Raji (cell line): ENCODE results near the gene RYR3.

Experiments
- POLR2A ChIP-seq: IDR thresholded peaks from 2 replicates; pipeline ENCODE4 v1.6.1; 2011; ENCODE audit warnings: low read depth, low read length, control low read depth; ENCODE audit not compliant: insufficient read depth

Gene RYR3

DNA sequence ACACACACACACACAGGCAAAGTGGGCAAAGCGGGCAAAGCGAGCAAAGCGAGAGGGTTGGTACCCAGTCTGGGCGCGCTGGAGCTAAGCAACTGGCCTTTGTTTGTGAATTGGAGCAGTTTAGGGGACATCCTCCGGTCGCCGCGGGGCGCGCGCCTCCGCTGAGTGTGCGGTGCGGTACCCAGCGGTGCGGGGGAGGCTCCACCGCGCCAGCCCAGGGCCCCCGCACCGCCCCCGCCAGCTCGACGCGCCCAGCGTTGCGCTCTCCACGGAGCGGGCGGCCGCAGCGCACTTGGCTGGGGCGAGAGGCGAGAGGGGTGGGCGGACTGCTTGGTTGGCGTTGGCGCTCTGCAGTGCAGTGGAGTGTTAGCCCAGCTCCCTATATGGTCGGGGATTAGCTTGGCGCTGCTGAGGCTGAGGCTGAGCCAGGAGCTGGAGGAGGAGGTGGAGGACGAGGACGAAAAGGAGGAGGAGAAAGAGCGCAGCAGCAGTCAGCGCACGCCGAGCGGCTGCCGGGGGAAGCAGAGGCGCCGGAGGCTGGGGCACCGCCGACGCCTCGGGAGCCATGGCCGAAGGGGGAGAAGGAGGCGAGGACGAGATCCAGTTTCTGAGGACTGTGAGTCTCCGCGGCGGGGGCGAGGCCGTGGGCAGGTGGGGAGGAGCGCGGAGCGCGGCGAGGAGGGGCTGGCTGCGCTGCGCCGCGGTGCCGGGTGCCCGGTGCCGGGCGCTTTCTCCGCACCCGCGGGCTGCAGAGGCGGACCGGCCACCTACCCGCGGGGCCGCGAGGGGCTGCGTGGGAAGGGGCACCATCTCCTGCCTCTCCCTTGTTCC, at the start of gene RYR3:
RYR3 (plus strand) TSS at position 487 of the 831 bp plus-strand sequence; CDS start at position 566, 79 bp downstream.
- no peak for TF ChIP-seq POLR2A

DNA sequence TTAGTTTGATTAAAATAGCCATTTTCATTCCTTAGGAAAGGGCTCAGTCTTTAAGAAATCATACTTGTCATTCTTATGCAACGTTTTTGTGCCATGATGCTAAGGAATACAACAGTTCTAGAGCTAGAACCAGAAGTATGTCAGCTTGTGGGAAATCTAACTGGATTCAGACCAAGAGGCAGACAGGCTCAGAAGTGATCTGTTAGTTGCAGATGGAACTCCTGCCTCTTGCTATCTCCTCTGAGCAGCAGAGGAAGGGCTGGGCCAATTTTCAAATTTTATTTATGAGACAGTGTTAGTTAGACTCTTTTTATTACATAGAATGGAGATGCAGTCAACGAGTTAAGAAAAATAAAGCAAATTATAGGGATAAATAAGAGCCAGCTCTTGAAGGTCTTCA, 48.5 kb upstream of the RYR3 start:
- no peak for TF ChIP-seq POLR2A

DNA sequence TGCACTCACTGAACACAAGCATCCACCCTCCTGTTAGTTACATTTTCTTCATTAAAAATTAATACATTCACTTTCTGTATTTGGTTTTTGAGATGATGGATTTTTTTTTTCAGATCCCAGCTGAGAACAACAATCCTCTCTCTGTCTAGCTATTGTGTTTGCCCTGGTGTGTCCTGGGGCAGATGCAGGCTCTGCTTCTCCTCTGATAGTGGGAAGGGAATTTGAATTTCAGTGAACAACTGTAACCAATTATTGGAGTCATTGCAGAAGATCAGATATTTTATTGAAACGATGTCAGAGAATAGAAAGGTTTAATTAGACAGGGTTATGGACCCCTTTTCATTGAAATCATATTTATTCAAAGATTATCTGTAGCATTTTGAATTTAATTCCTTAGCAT, 33.1 kb upstream of the RYR3 start:
- no peak for TF ChIP-seq POLR2A

DNA sequence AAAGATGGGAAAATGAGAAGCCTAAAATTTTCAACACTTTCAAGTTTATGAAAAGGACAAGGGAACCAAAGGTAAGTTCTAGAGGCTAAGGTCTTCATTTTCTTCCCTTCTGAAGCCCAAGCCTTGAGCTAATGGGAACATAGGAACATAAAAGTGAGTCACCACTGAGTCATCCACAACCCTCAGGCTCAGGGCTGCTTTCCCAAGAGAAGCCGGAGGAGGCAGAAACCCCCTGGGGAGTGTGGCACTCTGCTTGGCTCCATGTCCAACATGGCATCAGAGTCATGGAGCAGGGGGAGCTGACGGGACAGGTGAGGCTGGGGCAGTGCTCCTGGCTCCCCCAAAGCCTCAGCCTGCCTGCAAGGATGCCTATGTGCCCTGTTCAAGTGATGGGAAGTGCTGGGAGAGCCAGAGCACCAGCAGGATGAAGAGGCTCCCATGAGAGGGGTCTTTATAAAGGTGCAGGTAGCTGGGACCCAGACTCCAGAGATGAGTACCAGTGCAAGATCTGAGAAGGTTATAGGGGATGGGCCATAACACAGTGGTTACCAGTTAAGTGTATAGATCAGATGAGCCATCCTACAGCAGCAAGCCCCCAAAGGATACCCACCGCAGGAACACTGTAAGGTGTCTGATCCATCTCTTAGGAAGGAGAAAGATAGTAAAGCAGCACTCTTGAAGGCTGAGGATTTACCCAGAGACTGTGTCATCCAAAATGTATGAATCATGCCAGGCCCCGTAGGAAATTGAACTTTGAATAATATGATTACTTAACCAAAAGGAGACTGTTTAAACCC, 31.8 kb upstream of the RYR3 start:
- no peak for TF ChIP-seq POLR2A

DNA sequence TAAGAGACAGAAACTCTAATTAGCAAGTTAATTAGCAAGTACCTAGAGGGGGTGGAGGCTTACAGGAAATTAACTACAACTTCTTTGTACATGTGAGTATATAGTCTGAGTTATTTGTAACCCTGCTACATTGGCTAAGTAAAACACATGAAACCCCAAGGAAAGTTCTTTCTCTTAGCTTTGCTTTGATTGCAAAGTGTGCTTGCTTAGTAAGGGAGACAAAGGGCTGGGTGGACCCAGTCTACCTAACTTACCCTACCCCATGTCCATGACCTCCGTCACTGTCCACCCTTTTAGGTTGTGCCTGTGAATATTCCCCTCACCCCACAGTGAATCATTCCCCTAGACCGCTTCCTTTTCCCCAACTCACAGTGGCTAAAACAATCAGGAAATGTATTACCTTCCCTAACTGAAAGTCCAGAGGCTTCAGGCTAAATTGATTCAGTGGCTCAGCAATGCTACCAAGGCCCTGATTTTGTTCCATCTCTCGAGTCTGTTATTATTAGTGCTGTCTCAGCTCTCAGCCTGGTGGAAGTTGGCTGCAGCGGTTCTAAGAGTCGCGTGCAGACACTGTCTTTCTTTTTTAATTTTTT, 31.1 kb upstream of the RYR3 start:
- no peak for TF ChIP-seq POLR2A

DNA sequence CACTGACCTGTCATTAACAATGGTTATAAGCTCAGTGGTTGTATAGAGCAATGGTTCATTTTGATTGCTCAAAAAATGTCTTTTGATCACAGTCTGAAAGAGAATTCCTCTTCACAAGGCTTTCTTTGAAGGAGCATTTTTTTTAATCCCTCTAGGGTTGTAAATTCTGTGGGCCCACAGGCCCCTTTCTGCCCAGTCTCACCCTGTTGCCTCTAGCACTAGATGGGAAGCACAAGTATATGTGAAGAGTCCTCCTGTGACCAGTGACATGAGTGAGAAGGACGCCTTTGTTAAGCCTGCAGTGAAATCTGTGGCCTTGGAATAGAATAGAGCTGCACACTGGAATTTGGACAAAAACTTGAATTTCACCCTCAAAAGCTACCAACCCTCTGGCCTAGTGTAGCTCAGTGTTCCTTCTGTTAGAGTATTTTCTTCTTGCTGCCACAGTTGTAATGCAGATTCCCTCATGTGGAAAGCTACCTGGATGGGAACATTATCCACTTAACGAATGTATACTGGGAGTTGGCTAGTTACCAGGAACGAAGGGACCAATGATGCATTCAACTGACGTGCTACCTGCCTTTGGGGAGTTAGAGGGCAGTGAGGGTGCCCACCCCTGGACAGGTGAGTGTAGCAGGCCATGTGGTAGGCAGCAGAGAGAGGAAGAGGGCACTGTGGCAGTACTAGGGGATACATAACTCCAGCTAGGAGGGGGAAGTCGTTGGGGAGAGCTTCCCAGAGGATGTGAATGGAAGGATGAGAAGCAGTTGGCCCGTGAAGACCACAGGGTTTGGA, 28.3 kb upstream of the RYR3 start:
- TF ChIP-seq POLR2A = no peak

DNA sequence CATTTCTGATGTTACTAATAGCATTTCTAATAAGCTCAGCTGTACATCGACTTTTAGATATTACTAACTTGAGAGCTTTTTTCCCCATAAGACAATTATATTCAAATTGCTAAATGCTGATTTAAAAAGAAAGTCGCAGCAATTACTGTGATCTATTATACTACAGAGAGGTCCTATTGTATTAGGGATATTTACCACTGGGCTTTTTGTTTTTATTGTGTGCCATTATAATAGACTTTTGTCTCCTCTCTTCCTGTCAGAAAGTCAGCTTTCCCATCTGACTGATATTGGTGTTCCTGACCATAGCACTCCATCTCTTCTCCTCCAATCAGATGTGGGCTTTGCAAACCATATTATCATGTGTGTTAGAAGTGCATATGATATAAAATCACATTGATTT, 27.2 kb upstream of the RYR3 start:
- no peak for TF ChIP-seq POLR2A

DNA sequence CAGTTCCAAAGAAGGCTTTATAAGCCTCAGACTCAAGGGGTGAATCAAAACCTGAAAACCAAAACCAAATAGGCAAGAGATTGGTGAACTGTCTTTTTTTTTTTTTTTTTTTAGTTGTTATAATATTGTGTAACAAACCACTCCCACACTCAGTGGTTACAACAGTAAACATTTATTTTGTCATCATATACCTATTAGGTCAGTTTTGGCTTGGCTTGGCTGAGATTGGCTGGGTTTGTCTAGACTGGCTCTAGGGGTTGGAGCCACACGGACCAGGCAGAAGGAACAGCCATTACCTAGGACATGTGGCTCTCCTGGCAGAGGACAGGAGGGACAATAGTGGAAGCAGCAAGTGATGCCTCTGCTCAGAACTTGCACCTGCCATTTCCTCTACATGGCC, 26.4 kb upstream of the RYR3 start:
- no peak for TF ChIP-seq POLR2A

DNA sequence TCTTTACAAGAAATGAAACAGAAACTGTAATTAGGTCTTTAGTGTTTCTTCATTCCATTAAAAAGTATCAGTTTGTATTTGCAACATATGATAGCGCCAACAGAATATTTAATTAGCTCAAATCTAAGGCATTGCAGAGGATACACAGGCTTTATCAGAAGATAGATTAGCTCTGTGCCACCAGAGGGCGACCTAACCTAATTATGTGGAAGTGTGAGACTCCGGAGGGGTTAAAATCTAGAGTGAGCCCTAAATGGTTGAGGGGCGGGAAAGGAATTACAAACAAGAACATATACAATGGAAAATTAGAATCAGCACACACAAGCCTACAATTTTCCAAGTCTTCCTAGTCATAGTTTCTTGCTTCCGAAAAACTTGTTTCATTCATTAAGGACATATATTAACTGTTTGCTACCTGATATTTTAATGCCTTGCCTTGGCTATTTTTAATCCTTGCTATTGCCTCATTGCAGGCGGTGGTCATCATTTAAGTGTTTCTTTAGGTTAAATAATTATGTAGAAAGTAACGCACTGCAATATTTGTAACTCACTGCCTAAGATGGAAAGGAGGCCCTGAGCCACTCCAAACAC, 18.0 kb upstream of the RYR3 start:
- TF ChIP-seq POLR2A = no peak

DNA sequence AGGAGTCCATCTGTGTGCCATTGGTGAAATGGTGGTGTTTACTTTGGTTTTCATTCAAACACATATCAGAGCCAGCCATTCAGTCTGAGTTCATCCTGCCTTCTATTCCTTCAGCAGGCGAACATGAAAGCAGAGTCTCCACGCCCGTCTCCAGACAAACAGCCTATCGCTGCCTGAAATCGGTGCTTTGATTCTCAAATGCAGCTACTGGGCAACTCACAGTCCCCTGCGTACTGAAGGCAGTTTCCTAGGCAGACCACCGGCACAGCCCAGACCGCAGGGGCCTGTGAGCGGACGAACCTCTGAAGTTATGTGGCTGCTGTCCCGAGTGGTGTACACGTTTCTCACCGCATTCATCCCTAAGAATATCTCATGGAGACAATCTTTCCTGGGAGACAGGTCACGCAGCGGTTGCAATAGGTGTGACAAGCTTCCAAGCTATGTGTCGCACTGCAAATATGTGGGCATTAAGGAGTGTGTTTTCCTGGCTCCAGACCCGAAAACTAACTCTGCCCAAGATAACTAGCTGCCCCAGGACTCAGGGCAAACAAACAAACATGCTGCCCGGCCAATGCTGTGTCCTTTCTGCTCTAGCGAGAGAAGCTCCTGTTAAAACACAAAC, 16.9 kb upstream of the RYR3 start:
- TF ChIP-seq POLR2A = no peak

DNA sequence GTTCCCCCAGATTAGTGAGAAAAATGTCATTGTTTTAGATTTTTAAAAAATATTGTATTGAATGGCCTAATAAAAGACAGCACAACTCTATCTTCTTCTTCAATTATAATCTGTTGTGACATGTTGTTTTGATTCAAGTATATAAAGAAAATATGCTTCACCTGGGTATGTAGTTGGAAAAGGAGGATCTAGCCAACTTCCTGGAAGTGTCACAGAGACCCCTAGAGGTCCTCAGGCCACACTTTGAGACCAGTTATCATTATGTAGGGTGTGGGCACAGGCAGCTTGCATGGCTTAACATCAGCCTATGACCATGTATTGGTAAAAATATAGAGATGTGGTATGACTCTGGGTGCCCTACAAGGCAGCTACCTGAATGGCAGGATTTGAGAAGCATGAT, 14.7 kb upstream of the RYR3 start:
- no peak for TF ChIP-seq POLR2A

DNA sequence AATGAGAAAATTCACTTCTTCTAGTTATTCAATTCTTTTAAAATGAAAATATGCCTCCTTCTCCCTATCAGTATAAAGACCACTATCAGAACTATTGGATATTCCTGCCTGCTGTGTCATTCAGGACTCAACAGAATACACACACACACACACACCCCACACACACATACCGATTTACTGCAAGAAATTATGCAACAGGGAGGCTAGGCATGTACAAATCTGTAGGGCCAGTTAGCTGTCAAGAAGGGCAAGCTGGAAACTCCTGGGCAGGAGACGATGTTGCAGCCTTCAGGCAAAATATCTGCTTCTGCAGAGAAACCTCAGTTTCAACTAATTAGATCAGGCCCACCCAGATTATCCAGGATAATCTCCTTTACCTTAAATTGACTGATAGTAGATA, 13.9 kb upstream of the RYR3 start:
- no peak for TF ChIP-seq POLR2A

DNA sequence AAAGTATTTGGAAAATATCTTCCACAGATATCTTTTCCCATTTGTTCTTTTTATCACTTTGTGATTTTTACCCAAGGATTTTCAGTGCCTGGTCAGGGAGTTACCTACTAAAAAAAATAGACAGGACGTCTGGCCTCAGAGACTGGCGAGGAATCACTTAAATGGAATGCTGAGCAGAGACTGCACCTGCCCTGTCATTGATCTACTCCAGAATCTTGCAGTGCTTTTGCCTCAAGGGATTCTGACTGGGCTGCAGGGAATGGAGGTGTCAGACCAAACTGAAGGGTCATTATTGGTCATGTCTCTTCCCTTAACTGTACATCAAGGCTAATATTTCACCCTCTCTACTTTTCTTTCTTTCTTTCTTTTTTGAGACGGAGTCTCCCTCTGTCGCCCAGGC, 12.1 kb upstream of the RYR3 start:
- TF ChIP-seq POLR2A = no peak

DNA sequence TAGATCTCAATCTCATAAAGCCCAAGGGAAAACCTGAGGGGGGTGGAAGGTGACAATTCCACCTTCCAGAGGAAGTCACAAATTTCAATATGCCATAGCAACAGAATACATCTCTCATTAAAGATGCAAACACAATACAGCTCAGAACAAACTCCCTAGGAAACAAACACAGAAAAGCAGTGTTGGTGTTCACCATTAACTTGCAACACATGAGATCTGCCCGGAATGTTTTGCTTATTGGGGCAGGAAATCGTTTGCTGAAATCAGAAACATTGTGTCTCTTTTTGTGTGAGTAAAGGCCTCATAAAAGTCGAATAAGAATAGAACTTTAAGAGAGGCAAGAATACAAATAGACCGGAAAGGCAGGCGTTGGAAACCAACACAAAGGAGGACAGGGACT, 5.8 kb upstream of the RYR3 start:
- TF ChIP-seq POLR2A = no peak

DNA sequence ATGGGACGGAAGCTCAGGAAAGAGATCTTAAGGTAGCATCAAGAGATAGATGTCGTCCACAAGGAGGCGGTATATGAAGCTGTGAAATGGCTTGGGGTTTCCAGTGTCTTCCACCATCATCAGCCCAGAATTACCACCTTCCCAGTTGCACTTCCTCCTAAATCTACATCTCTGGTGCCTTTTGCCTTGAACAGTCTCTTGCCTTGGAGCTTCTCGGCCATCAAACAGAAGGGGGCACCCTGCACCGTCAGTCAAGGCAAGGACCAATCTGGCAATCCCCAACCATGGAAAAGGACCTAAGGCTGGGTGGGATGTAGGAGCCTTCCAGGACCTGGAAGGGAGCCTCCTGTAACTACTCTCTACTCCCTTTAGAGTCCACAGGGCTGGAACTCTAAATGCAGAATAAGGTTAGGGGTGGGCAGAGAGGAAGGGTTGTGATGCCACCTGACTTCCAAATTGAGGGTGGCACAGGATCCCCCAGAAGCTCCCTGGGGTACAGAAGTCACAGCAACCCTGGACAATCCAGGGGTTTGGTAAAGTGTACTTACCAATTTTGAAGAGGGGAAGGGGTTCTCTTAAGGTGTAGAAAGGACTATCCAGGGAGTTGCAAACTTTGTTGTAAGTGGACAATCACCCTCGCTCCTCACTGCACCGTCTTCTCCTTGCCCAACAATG, 1.0 kb upstream of the RYR3 start:
- no peak for TF ChIP-seq POLR2A
